Ovary (tissue), 9 donors: ENCODE results near the gene MAST4. TPM values are rescaled to one million over a fixed set of nuclear protein-coding genes. Genes with fewer than 3 reads are reported as not detected.

Experiments
- DNase-seq, 5 donors: peaks; one replicate each; pipeline ENCODE4 v3.0.0-alpha.2; 2019 to 2020
- H3K27ac ChIP-seq, 2 donors: fragments of 200-600 bp; one replicate each; pipeline versions ENCODE4 v1.5.1 to v1.8.0; 2019 to 2022
- H3K27me3 ChIP-seq: fragments of 200-600 bp; one replicate; pipeline ENCODE4 v1.8.0; 2022
- H3K36me3 ChIP-seq: fragments of 200-600 bp; sonication (generic); one replicate; pipeline ENCODE4 v1.5.1; 2019
- H3K4me1 ChIP-seq: one replicate; pipeline ENCODE4 v1.8.1; 2013; ENCODE audit warnings: mild to moderate bottlenecking, moderate library complexity; ENCODE audit not compliant: insufficient read depth
- H3K4me3 ChIP-seq: fragments of 200-600 bp; sonication (generic); one replicate; pipeline ENCODE4 v1.5.1; 2017
- H3K9me3 ChIP-seq, 2 donors: fragments of 200-600 bp in 1 of 2; sonication (generic) in 1 of 2; one replicate each; pipeline versions ENCODE4 v1.5.1 to v1.8.1; 2013 to 2019; ENCODE audit warnings: mild to moderate bottlenecking in 1 of 2, moderate library complexity in 1 of 2
- CTCF ChIP-seq, 3 donors: fragments of 450-650 bp in 2 of 3; fragments of 200-600 bp in 1 of 3; IDR thresholded peaks; one replicate each; pipeline versions ENCODE4 v1.5.1 to v1.8.0; 2016 to 2022; ENCODE audit warnings: antibody characterized with exemption in 3 of 3, mild to moderate bottlenecking in 1 of 3
- EP300 ChIP-seq: sonication (generic); formaldehyde crosslinking; IDR thresholded peaks from one replicate; pipeline ENCODE4 v1.6.1; 2017; ENCODE audit warnings: antibody characterized with exemption
- POLR2A ChIP-seq: fragments of 450-650 bp; IDR thresholded peaks from one replicate; pipeline ENCODE4 v1.6.1; 2017; ENCODE audit warnings: antibody characterized with exemption, mild to moderate bottlenecking, moderate library complexity
- WGBS, 3 donors: extraction: QIAGEN DNeasy Blood & Tissue Kit in 1 of 3; methylation state at CpG; one replicate each; pipeline versions ENCODE4 v1.1.5 to v1.1.7; 2013 to 2017; 5-methylcytosine and 5-hydroxymethylcytosine counted together
- intact Hi-C, 4 donors: fragments of 100-400 bp; cut with DNase I; formaldehyde crosslinking; loops; one replicate each; pipeline versions ENCODE4 v1.11.0 to v1.15.1; 2022 to 2023
- polyA plus RNA-seq, 2 donors: library from polyadenylated mRNA; stranded (reverse); fragments of 200-250 nt in 1 of 2; fragments of 350-450 nt in 1 of 2; fragmentation: Illumina TruSeq in 1 of 2; extraction: RNeasy Lipid Tissue Mini Kit (QIAGEN cat#74804) in 1 of 2; gene quantifications; one replicate each; pipeline ENCODE4 v1.2.3, GENCODE V29; 2013 to 2014
- total RNA-seq, 7 donors: library from RNA; depleted of rRNA in 2 of 7; stranded (reverse); fragments of >200 nt in 2 of 7; fragmentation: NEBNext Ultra II Directional in 3 of 7; extraction: Animal tissue kit (Norgen Biotek cat#: 25700) in 3 of 7; gene quantifications; one replicate each; pipeline versions ENCODE4 v1.1.0 to v1.2.4, GENCODE V29; 2016 to 2023
- donor health status: DM: no; HTN: no; CAD: no; lungs with moderate emphysema.
- donor health status: DM: no; HTN: no; CAD: no.
- donor health status: Bipolar disorder and iron deficiency.
- donor health status: DM: yes; HTN: yes; CAD: no.
- donor health status: DM: no; HTN: no; CAD: no.
- donor health status: DM: yes; HTN: yes; CAD: no.

The MAST4 gene
- total and polyA plus RNA-seq, 9 donors: 11.6 to 86.3 (median 57.6) TPM

GRCh38 chr5:66976108-66976507, 379.9 kb downstream of the MAST4 start:
- DNase-seq: no peak
- H3K4me3 ChIP-seq: no peak overlapping the region
- 97 to 98% (median 97%) methylated on average over 4 of the region's 4 CpGs for WGBS, 3 donors
- no peak for TF ChIP-seq POLR2A
- no peak for TF ChIP-seq EP300
- TF ChIP-seq CTCF (IDR thresholded peaks at IDR 0.05): no peak
- H3K27me3 ChIP-seq: no peaks in the 10 kb centered on the region
- no peak overlapping the region for H3K27ac ChIP-seq
- H3K9me3 ChIP-seq: no peaks in the 10 kb centered on the region
- intact Hi-C loops: no loop called here
- peaks cover 4% of the 10 kb centered on the region for H3K4me1 ChIP-seq
- no peaks in the 10 kb centered on the region for H3K36me3 ChIP-seq

- WGBS, 3 donors: 45 to 56% (median 51%) methylated on average over 3 of the region's 3 CpGs
- no peak for DNase-seq
- Histone ChIP-seq H3K27ac (no peak overlapping the region), H3K27me3 (no peaks in the 10 kb centered on the region), H3K4me3 (no peak overlapping the region), H3K36me3 (no peaks in the 10 kb centered on the region), H3K9me3 (no peaks in the 10 kb centered on the region), H3K4me1 (peaks cover 5% of the 10 kb centered on the region)
- intact Hi-C loops: no loop called here
- no peak for TF ChIP-seq CTCF (IDR thresholded peaks at IDR 0.05)
- no peak for TF ChIP-seq EP300
- TF ChIP-seq POLR2A: no peak
Measured at GRCh38 chr5:66979738-66980137, 383.5 kb downstream of the MAST4 start.

GRCh38 chr5:66981266-66982055, 385.3 kb downstream of the MAST4 start:
- H3K27me3 ChIP-seq: no peaks in the 10 kb centered on the region
- no peaks in the 10 kb centered on the region for H3K36me3 ChIP-seq
- no peak for DNase-seq
- intact Hi-C loops: no loop called here
- H3K4me1 ChIP-seq: peaks cover 5% of the 10 kb centered on the region
- no peaks in the 10 kb centered on the region for H3K9me3 ChIP-seq
- WGBS, 3 donors: 54 to 81% (median 67%) methylated on average over 5 of the region's 5 CpGs
- no peak overlapping the region for H3K27ac ChIP-seq
- no peak overlapping the region for H3K4me3 ChIP-seq
- TF ChIP-seq CTCF (IDR thresholded peaks at IDR 0.05): no peak
- TF ChIP-seq POLR2A: no peak
- TF ChIP-seq EP300: no peak

- DNase-seq: no peak
- intact Hi-C loops: no loop called here
- no peak for TF ChIP-seq EP300
- no peak for TF ChIP-seq POLR2A
- TF ChIP-seq CTCF (IDR thresholded peaks at IDR 0.05): no peak
- 84 to 92% (median 91%) methylated on average over 4 of the region's 4 CpGs for WGBS, 3 donors
- H3K4me1 ChIP-seq: peaks cover 5% of the 10 kb centered on the region
- H3K27me3 ChIP-seq: no peaks in the 10 kb centered on the region
- no peaks in the 10 kb centered on the region for H3K36me3 ChIP-seq
- no peak overlapping the region for H3K4me3 ChIP-seq
- no peaks in the 10 kb centered on the region for H3K9me3 ChIP-seq
- no peak overlapping the region for H3K27ac ChIP-seq
Measured at GRCh38 chr5:66982056-66982387, 385.8 kb downstream of the MAST4 start.
